ENCODE data around the gene GARRE1.
"Not testable (repeated sequence)": the region's sequence is repeated elsewhere in the genome, so short reads cannot be mapped to it uniquely, and the experiment has no call there.

GARRE1 gene, protein sequence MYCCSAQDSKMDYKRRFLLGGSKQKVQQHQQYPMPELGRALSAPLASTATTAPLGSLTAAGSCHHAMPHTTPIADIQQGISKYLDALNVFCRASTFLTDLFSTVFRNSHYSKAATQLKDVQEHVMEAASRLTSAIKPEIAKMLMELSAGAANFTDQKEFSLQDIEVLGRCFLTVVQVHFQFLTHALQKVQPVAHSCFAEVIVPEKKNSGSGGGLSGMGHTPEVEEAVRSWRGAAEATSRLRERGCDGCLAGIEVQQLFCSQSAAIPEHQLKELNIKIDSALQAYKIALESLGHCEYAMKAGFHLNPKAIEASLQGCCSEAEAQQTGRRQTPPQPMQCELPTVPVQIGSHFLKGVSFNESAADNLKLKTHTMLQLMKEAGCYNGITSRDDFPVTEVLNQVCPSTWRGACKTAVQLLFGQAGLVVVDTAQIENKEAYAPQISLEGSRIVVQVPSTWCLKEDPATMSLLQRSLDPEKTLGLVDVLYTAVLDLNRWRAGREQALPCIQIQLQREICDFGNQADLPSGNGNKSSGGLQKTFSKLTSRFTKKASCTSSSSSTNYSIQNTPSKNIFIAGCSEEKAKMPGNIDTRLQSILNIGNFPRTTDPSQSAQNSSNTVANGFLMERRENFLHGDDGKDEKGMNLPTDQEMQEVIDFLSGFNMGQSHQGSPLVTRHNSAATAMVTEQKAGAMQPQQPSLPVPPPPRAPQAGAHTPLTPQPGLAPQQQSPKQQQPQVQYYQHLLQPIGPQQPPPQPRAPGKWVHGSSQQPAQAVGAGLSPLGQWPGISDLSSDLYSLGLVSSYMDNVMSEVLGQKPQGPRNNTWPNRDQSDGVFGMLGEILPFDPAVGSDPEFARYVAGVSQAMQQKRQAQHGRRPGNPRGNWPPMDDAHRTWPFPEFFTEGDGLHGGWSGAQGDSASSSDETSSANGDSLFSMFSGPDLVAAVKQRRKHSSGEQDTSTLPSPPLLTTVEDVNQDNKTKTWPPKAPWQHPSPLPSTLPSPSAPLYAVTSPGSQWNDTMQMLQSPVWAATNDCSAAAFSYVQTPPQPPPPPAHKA (N-terminal part only)

DNA sequence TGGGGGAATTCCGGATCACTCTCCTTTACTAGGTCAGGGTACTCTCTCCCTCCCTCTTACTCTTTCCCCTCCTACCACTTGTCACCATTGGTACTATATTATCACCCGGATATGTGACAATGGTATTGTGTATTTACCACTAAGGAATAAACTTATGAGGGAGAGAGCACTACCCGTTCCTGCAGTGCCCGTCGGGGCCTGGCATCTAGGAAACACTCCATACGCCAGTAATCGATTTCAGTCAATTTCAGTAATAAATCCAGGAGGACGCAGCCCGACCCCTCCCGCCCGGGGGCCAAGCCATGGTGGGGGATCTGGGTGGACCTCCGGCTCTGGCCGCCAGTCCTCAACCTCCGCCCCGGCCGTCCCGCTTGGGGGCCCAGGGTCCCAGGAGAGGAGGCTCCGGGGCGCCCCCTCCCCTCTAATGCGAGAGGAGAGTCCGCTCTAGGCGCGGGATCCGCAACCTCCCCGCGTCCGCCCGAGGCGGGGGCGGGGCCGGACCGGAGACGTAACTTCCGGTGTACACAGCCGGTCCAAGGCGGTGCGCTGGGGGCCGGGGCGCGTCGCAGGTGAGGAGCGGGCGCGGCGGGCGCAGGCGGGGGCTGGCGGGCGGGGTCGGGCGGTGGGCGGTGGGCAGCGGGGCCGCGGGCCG, at the start of gene GARRE1:
Gene GARRE1 (plus strand): TSS at position 509 of the 652 bp plus-strand sequence. CDS start 45,920 bp downstream, outside the sequence.
- DNase-seq: peak; percentile 89

DNA sequence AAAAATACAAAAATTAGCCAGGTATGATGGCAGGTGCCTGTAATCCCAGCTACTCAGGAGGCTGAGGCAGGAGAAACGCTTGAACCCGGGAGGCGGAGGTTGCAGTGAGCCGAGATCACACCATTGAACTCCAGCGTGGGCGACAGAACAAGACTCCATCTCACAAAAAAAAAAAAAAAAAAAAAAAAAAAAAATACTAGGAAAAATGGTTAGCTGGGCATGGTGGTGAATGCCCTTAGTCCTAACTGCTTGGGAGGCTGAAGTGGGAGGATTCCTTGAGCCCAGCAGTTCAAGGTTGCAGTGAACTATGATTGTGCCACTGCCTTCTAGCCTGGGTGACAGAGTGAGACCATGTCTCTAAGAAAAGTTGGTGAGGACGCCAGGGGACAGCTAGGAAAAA, 49.0 kb upstream of the GARRE1 start:
- DNase-seq: not testable (repeated sequence)

DNA sequence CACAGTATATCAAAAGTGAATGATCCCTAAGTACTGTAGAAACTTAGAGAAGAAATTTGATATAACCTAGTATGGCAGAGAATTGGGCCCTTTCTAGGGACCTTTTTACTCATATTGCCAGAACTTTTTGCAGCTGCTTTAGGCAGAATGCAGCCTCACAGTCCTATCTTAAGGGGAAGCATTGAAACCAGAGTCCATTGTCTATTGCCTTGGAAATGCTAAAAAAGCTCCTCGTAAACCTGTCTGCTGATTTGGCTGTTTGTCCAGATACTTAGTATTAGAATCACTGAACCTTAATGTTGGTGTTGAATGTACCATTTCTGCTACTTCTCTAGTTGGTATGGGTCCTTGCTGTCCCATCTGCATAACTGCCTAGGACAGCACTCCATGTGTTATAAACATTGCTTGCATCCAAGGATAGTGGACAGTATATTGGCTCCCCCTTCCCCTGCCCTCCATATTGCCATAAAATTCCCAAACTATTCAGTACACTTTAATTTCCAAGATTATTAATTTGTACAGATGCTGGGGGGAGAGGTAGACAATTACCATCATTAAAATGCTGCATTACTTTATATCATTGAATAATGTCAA, 46.0 kb upstream of the GARRE1 start:
- DNase-seq: no peak

DNA sequence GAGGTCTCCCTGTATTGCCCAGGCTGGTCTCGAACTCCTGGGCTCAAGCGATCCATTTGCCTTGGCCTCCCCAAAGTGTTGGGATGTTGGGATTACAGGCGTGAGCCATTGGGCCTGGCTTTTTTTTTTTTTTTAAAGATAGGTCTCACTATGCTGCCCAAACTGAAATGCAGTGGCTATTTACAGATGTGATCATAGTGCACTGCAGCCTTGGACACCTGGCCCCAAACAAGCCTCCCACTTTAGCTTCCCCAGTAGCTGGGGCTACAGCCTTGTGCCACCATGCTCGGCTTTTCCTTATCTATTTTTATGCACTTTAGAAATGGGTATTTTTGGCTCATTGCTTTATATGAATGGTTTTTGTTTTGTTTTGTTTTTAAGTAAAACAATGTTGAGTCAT, 44.6 kb upstream of the GARRE1 start:
- no peak for DNase-seq

DNA sequence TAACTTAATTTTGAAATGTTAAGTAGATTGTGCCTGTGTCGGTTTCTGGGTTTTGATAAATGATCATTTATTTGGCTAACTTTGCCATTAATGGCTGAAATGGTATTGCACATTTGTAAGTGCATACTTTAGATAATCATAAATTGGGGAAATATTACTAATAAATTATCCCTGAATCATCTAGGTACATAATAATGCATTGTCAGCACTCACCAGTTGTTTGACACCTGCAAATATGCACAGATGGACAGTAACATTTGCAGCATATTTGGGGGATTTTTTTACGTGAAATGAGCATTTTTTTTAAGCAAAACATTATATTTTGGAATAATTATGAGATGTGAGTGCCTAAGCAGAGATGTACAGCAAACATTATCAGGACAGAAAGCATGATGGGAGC, 41.1 kb upstream of the GARRE1 start:
- DNase-seq: no peak

DNA sequence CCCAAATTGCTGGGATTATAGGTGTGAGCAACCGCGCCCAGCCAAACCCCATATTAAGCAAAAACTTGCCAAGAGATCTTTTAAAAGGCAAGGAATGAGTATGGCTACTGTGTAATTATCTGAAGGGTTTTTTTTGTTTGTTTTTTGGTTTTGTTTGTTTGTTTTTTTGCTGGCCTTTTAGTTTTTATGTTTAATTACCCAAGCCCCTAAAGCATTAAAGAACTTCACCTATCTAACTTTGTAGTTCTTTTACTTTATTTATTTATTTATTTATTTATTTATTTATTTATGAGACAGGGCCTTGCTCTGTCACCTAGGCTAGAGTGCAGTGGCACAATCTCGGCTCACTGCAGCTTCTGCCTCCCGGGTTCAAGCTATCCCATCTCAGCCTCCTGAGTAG, 40.3 kb upstream of the GARRE1 start:
- DNase-seq: no peak

DNA sequence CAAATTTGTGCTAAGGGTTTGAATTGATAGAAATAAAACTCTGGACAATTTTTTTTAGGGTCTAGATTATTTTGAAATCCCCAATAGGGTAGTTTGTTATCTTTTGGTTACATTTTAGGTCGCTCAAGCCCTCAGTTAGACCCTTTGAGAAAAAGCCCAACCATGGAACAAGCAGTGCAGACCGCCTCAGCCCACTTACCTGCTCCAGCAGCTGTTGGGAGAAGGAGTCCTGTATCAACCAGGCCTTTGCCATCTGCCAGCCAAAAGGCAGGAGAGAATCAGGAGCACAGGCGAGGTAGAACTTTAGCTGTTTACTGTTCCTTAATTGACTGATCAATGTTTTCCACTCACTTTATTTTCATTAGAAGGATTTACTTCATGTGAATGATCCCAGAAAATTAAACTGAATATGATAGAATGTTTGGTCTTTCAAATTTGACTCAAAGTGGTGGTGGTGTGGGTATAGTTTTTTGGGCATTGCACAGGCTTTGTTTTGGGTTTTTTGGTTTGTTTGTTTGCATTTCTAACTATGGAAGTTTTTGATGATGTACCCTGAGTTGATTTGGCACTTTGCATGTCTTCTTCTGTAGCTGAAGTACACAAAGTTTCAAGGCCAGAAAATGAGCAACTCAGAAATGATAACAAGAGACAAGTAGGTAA, 39.2 kb upstream of the GARRE1 start:
- peak; percentile 72 for DNase-seq

DNA sequence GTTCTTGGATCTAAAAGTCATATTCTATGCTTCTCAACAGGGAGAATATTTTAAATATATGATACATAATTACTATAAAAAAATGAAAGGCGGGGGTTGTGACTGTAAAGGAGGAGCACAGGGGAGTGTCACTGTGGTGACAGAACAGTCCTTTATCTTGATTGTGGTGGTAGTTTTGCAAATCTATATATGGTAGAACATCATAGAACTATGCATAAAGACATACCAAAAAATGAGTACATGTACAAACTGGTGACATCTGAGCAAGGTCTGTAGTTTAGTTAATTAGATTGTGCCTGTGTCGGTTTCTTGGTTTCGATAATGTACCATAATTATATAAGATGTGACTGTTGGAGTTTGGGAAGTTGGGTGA, 38.7 kb upstream of the GARRE1 start:
- DNase-seq: no peak

DNA sequence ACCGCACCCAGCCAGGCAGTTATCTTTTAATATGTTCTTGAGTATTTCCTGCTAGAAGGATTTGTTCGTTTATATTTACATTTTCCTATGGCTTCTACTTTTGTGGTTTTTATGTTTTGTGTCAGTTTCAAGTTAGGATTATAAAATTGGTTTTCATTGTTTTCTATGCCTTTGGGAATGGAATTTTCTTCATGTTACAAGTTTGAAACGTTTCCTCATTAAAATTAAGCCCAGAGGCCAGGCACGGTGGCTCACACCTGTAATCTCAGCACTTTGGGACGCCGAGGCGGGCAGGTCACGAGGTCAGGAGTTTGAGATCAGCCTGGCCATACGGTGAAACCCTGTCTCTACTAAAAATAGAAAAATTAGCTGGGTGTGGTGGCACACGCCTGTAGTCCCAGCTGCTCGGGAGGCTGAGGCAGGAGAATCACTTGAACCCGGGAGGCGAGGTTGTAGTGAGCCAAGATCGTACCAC, 37.6 kb upstream of the GARRE1 start:
- DNase-seq: not testable (repeated sequence)

DNA sequence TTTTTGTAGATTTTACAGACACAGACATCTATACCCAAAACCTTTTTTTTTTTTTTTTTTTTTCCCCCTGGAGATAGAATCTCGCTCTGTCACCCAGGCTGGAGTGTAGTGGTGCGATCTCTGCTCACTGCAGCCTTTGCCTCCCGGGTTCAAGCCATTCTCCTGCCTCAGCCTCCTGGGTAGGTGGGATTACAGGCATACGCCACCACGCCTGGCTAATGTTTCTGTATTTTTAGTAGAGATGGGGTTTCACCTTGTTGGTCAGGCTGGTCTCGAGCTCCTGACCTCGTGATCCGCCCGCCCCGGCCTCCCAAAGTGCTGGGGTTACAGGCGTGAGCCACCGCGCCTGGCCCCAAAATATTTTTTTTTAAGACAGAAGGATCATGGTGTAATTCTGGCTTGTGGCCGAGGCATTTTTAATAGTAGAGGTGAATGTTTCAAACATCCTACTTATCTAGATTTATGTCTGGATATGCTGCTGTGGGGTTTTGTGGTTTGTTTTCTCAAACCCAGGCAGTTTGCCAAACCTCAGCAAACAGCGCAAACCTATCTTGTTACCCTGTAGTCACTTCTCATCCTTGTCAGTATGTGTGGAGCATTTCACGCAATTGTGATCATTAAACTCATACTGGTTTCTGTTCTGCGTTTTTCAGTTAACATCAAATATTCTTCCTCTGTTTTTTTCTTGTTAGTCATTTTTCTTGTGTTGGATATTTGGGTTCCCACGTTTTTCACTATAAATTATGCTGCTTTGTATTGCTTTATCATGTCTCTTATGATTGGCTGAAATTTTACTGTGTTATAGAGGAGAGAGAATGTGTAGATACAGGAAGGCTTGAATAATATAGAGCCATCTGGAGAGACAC, 36.2 kb upstream of the GARRE1 start:
- DNase-seq: peak; percentile 80

DNA sequence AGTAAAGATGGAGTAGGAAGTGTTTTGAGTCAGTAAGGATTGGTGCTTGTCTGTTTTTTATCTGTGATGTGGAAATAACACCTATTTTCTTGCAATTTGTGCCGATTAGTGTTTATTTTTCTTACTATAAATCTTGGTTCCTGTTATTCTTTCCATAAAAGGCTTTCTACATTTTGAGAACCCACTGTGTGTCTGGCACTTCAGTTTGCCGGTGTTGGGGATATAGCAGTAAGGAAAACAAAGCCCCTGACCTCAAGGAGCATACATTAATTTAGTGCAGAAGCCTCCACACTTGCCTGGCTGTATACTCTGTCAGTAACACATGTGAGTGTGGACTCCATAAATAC, 35.6 kb upstream of the GARRE1 start:
- no peak for DNase-seq

DNA sequence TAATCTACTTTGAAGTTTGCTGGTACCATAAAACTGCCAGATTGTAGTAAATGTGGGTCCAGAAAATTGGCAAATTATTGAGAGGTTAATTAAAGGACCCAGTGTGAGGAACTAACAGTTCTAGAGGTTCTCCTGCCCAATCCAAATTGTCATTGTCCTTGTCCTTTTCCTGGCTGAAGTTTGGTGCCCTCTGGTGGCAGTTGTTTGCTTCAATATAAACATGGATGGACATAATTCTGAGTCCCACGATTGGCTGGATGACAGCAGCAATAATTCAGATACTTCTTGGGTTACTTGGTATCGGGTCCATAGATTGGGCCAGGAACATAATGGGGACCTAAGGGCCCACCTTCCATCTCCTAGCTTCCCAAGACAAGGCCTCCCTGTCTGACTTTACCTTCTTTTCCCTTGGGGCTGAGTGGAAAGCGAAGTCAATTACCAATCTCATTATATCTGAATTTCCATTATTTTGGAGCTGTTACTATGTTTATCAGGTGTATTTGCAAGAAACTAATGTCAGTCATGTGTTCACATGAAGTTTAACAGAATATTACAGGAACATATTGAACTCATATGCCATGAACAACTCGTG, 33.8 kb upstream of the GARRE1 start:
- peak; percentile 12 for DNase-seq

DNA sequence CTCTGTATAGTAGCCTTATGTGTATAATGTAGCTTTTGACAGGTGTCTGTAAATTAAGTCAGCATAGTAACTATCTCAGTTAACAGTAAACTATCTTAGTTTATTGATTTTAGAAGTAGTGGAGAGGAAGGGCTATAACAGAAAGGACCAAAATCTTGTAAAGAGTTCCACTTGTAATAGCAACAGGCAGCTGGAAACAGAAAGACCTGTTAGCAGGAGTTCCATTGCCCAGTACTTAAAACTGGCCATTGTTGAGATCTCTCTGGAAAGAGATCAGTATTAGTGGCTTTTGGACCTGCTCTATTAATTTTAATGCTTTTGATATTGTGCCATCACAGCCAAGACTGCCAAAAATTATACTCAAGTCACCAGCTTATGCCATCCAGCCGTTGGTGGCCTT, 32.0 kb upstream of the GARRE1 start:
- DNase-seq: no peak

DNA sequence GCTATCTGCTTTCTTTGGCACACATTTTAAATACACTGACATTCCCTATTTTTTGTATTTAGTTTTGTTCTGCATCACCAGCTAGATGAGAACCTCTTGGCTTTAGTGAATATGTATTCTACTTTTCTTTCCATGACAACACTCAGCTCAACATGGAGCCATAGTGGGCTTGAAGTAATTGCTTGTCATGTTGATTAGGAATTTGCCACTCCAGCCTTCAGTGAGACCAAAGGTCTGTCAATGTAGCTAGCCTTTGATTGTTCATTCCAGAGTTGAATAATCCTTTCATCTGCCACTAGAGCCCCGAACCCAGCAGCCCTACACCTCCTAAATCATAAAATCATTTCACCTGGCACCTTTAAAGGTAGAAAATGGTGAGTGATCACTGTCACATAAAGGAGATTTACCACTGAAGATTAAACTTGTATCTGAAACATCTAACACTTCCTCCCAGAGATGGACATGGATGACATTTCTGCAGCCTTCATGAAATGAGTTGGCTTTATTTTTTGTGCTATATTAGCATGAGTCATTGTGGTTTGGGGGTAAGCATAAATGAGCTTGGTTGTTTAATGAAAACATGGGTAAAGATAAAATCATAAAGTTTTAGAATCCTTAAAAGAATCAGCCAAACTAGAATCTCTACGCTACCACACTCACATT, 29.2 kb upstream of the GARRE1 start:
- DNase-seq: no peak

DNA sequence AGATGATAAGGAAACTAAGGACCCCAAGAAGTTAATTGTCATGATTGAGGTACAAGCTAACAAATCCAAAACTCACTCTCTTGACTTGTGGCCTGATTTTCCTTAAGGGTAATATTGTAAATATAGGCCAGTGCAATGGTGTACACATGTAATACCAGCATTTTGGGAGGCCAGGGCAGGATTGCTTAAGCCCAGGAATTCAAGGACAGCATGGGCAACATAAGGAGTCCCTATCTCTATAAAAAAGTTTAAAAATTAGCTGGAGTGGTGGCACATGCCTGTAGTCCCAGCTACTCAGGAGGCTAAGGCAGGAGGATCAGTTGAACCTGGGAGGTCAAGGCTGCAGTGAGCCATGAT, 28.7 kb upstream of the GARRE1 start:
- DNase-seq: no peak

DNA sequence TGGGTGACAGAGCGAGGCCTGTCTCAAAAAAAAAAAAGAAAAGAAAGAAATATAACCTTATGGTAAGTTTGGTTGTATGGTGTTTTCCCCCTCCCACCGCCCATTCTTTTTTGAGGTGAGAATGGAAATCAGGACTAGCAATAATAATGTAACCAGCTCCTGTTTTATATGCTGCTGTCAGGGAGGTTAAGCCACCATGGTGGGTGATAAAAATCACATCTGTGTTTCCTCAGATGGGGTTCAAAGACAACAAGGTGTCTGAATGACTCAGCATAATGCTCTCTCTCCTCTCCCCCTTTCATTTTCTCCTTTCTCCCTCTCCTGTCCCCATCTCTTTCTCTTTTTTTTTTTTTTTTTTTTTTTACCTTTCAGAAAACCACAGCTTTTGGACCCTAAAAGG, 28.3 kb upstream of the GARRE1 start:
- DNase-seq: no peak

DNA sequence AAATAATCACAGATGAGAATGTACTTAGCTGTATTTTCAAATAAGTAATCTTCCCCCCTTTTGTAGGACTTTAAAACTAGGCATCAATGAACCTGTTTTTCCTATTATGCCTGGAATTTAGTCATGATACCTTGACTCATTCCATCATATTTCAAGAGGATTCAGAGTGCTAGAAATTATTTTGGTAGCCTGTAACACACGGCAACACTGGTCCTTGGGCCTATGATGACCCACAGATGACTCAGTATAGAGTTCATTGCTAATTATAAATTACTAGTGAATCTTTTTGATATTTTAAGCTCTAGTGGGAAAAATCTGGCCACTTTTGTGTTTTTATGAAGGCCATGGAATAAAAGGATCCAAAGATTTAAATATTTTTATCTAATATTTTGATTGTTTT, 26.0 kb upstream of the GARRE1 start:
- DNase-seq: no peak

DNA sequence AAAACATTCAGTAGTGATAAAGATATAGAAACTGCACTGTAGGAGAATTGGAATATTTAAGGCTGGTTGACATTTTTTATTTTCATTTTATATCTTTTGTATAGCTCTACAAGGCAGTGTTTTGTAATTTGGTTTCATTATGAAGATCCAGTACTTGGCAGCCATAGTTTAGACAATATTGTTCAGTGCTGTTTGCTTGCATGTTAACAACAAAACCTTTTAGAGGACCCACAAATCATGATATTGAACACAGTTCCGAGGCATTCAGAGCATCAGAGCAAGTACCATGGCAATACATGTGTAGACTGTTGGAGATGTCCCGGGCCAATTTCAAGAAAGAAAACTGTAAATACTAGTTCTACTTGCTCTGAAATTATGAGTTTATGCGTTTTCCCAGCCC, 25.6 kb upstream of the GARRE1 start:
- no peak for DNase-seq

DNA sequence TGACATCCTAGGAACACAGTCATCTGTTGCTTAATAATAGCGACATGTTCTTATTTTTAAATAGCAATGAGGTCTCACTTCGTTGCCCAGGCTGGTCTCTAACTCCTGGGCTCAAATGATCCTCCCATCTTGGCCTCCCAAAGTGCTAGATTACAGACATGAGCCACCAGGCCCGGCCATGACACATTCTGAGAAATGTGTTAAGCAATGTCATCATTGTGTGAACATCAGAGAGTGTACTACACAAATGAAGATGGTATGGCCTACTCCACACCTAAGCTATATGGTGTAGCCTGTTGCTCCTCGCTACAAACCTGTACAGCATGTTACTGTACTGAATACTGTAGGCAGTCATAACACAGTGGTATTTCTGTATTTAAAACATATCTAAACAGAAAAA, 24.6 kb upstream of the GARRE1 start:
- DNase-seq: no peak

DNA sequence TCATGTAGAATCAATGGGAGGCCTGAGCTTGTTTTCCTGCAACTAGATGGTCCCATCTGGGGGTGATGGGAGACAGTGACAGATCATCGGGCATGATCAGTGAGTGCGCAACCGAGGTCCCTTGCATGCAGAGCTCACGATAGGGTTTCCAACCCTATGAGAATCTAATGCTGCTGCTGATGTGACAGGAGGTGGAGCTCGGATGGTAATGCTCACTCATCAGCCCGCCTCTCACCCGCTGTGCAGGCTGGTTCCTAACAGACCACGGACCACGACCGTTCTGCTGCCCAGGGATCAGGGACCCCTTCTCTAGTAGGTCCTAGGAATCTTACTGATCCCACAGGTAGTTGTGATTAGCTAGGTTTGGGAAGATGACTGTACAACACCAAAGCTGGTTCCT, 23.5 kb upstream of the GARRE1 start:
- no peak for DNase-seq
